Measurements from ENCODE around the gene FBP1.
A peak's percentile ranks its signal among the peaks of the same experiment; 100 is the strongest.
"Not testable (repeated sequence)": the region's sequence is repeated elsewhere in the genome, so short reads cannot be mapped to it uniquely, and the experiment has no call there.

Gene FBP1

DNA sequence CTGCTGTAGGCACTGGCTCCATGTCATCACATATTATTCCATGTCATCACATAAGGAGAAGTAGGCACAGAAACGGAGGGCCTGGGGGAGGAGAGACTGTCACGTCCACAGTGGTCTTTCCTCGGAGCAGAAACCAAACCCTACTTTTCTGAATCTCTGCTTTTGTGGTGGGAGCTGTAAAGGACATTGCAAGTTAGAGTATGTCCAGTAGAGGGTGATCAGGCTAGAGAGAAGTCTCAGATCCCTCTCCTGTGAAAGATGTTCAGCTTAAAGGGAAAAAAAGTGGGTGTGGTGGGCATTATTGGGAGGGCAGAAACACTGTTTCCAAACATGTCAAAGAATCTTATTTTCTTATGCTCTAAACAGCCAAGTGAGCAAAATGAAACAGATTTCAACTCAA is 26.3 kb downstream of the FBP1 start:
- Mint-ChIP-seq H3K9me3 (no peaks in the 10 kb centered on the region), H3K27ac (no peak overlapping the region), H3K27me3 (peaks cover 32% of the 10 kb centered on the region), H3K36me3 (ENCODE audit: low read depth) (no peaks in the 10 kb centered on the region), H3K4me1 (ENCODE audit: low read depth) (peaks cover 13% of the 10 kb centered on the region), H3K4me3 (no peak overlapping the region)
- DNase-seq, result no peak

DNA sequence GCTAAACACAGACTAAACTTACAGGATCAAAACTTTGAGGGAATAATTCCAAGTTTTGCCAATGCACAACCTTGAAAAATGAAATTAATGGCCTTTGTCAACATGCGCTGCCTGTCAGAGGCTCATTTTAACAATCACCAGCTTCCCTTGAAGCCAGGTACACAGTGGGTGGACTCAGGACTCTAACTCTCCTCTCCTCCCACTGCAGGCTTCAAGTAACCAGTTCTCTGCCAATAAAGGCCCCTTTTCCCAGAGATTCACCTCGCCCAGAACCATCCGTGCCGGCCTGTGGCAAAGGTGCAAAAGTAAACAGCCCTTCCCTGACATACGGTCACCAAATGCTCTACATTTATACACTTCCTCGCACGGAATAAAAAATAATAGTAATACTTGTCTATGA is 27.2 kb downstream of the FBP1 start:
- no peak for DNase-seq
- Mint-ChIP-seq H3K36me3 (ENCODE audit: low read depth) (no peaks in the 10 kb centered on the region), H3K4me3 (no peak overlapping the region), H3K9me3 (no peaks in the 10 kb centered on the region), H3K27me3 (peaks cover 35% of the 10 kb centered on the region), H3K27ac (no peak overlapping the region), H3K4me1 (ENCODE audit: low read depth) (peaks cover 13% of the 10 kb centered on the region)

GRCh38 chr9:94611638-94612068 is 27.7 kb downstream of the FBP1 start:
- Mint-ChIP-seq H3K4me3 (no peak overlapping the region), H3K27ac (peak overlapping the region; percentile 30), H3K9me3 (no peaks in the 10 kb centered on the region), H3K36me3 (ENCODE audit: low read depth) (no peaks in the 10 kb centered on the region), H3K4me1 (ENCODE audit: low read depth) (peaks cover 13% of the 10 kb centered on the region), H3K27me3 (peaks cover 35% of the 10 kb centered on the region)
- peak; percentile 73 for DNase-seq

DNA sequence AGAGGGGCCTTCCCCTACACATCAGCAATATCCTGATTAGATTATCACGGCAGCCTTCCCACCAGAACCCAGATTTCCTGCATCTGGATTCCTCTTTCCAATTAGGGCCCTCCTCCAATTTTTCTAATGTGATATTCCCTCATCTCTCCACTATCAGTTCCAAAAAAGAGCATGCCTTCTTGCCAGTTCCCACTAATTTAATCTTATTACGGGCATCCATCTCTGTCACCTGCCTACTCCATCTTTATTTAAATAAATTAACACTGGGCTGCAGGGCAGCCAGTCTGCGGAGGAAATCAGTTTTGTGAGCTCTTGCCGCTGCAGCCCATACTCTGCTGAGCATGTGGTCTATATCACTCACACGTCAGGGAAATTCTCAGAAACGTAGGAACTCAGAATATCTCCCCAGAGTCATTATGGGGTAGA is 29.1 kb downstream of the FBP1 start:
- Mint-ChIP-seq H3K27me3 (peaks cover 35% of the 10 kb centered on the region), H3K36me3 (ENCODE audit: low read depth) (no peaks in the 10 kb centered on the region), H3K4me3 (no peak overlapping the region), H3K4me1 (ENCODE audit: low read depth) (peaks cover 13% of the 10 kb centered on the region), H3K27ac (no peak overlapping the region), H3K9me3 (no peaks in the 10 kb centered on the region)
- DNase-seq, result no peak

DNA sequence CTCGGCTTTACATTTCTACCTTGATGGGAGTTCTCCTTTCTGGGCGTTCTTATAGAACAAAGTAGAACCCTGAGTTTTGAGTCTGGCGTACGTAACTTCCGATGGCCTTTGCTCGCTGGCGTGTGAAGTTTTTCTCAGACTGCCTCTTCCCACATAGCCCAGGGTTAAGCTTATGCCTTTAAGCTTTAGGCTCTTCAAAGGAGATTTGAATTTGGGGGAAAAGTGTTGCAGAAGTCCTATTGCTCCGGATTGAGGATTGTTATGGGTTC is 32.0 kb downstream of the FBP1 start:
- peaks cover 17% of the 10 kb centered on the region for H3K4me1 Mint-ChIP-seq (ENCODE audit: low read depth)
- H3K9me3 Mint-ChIP-seq, result no peaks in the 10 kb centered on the region
- H3K36me3 Mint-ChIP-seq (ENCODE audit: low read depth), result no peaks in the 10 kb centered on the region
- no peak for DNase-seq
- H3K27me3 Mint-ChIP-seq, result peaks cover 26% of the 10 kb centered on the region
- H3K4me3 Mint-ChIP-seq, result no peak overlapping the region
- no peak overlapping the region for H3K27ac Mint-ChIP-seq

- Mint-ChIP-seq H3K27me3 (peaks cover 21% of the 10 kb centered on the region), H3K36me3 (ENCODE audit: low read depth) (no peaks in the 10 kb centered on the region)
Measured at GRCh38 chr9:94606646-94607422, 32.5 kb downstream of the FBP1 start.

DNA sequence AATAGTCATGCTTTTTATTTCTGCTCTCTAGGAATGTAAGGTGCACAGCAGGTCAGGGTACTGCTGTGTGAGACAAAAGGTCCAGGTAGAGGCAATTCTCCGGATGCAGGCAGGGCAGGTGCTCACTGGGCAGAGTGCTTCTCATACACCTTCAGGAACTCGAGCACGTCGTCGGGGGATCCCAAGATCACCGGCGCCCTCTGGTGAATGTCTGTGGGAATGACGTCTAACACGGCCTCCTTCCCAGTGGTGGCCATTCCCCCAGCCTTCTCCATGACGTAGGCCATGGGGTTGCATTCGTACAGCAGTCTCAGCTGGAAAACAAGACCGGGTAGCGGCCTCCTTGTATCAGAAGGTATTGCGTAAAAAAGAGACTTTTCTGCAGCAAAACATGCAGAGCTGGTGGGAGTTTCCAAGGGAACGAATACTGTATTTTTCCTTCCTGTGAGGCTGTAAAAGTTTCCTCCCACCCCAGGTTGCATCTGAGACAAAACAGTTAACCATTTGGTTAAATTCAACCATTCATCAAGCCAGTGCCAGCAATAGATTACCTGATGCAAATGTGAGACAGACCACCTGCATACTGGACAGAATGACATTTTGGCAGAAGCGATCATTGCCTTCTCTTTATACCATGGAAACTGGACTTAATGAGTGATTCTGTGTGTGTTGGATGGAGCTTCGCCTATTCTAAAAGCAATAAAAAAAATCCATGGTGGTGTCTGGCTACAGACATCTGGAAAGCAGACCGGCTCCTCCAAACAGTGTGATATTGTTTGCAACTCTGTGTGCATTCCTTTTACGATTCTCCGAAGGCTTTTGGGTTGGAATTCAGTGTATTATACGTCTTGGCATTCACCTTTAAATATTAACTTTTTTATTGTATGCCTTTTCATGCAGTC is 35.8 kb downstream of the FBP1 start:
- H3K27ac Mint-ChIP-seq, result no peak overlapping the region
- peak; percentile 75 for DNase-seq
- H3K27me3 Mint-ChIP-seq, result peaks cover 3% of the 10 kb centered on the region
- H3K36me3 Mint-ChIP-seq (ENCODE audit: low read depth), result no peaks in the 10 kb centered on the region
- no peaks in the 10 kb centered on the region for H3K9me3 Mint-ChIP-seq
- H3K4me3 Mint-ChIP-seq, result no peak overlapping the region
- peaks cover 6% of the 10 kb centered on the region for H3K4me1 Mint-ChIP-seq (ENCODE audit: low read depth)

More at GRCh38 chr9:94606646-94607422, 32.5 kb downstream of the FBP1 start:
- Mint-ChIP-seq H3K9me3 (no peaks in the 10 kb centered on the region), H3K4me1 (ENCODE audit: low read depth) (peaks cover 12% of the 10 kb centered on the region), H3K4me3 (no peak overlapping the region), H3K27ac (no peak overlapping the region)
- DNase-seq, result no peak

DNA sequence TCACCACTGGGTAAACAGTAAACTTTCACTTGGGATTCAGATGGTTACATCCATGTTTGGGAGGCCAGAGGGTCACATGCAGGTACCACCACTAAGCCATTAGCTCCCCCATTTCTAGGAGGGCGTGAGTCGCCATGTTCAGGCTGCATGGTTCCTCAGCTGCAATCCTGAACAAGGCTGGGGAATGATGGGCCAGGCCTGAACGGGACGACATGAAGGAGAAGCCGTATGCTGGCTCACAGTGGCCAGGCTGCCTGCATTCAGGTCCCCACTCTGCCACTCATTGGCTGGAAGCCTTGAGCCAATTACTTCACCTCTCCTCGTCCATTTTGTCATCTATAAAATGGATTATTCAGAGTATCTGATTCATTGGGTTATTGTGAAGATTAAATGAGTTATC is 36.7 kb downstream of the FBP1 start:
- Mint-ChIP-seq H3K4me1 (ENCODE audit: low read depth) (peaks cover 6% of the 10 kb centered on the region), H3K27ac (no peak overlapping the region), H3K9me3 (no peaks in the 10 kb centered on the region), H3K27me3 (peaks cover 3% of the 10 kb centered on the region), H3K36me3 (ENCODE audit: low read depth) (no peaks in the 10 kb centered on the region), H3K4me3 (no peak overlapping the region)
- DNase-seq, result no peak

GRCh38 chr9:94600715-94601114 is 38.6 kb downstream of the FBP1 start:
- no peak overlapping the region for H3K27ac Mint-ChIP-seq
- peaks cover 2% of the 10 kb centered on the region for H3K27me3 Mint-ChIP-seq
- no peaks in the 10 kb centered on the region for H3K9me3 Mint-ChIP-seq
- no peak overlapping the region for H3K4me3 Mint-ChIP-seq
- peaks cover 6% of the 10 kb centered on the region for H3K4me1 Mint-ChIP-seq (ENCODE audit: low read depth)
- no peaks in the 10 kb centered on the region for H3K36me3 Mint-ChIP-seq (ENCODE audit: low read depth)
- DNase-seq, result no peak

- Mint-ChIP-seq H3K27ac (no peak overlapping the region), H3K9me3 (no peaks in the 10 kb centered on the region), H3K4me3 (no peak overlapping the region), H3K27me3 (peaks cover 5% of the 10 kb centered on the region), H3K4me1 (ENCODE audit: low read depth) (peaks cover 6% of the 10 kb centered on the region), H3K36me3 (ENCODE audit: low read depth) (no peaks in the 10 kb centered on the region)
- DNase-seq, result no peak
Measured at GRCh38 chr9:94600258-94600657, 39.1 kb downstream of the FBP1 start.

DNA sequence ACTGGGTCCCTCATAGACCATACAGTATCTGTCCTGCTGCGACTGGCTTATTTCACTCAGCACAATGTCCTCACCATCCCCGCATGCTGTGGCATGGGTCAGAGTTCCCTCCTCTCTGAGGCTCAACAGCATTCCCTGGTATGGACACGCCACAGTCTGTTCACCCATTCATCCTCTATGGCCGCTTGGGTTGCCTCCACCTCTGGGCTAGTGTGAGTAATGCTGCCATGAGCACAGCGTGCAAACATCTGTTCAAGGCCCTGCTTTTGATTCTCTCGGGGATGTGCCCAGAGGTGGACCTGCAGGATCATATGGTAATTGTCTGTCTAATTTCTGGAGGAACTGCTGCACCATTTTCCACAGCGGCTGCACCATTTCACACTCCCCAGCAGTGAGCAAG is 40.2 kb downstream of the FBP1 start:
- Mint-ChIP-seq H3K4me1 (ENCODE audit: low read depth) (peaks cover 6% of the 10 kb centered on the region), H3K27me3 (peaks cover 12% of the 10 kb centered on the region), H3K9me3 (no peaks in the 10 kb centered on the region), H3K36me3 (ENCODE audit: low read depth) (no peaks in the 10 kb centered on the region), H3K27ac (no peak overlapping the region), H3K4me3 (no peak overlapping the region)
- DNase-seq, result no peak

- peak; percentile 8 for DNase-seq
- Mint-ChIP-seq H3K27ac (no peak within 1 kb of the TSS), H3K4me3 (no peak within 1 kb of the TSS), H3K27me3 (peaks cover 30% of the 10 kb centered on the region), H3K9me3 (no peaks in the 10 kb centered on the region), H3K4me1 (ENCODE audit: low read depth) (no peaks in the 10 kb centered on the region), H3K36me3 (ENCODE audit: low read depth) (no peaks in the 10 kb centered on the region)
Measured at GRCh38 chr9:94593459-94594345, 45.6 kb downstream of the FBP1 start, which contains the start of gene FBP2. Gene FBP2 (minus strand): TSS chr9:94593824. CDS start chr9:94593726, 98 bp downstream.

DNA sequence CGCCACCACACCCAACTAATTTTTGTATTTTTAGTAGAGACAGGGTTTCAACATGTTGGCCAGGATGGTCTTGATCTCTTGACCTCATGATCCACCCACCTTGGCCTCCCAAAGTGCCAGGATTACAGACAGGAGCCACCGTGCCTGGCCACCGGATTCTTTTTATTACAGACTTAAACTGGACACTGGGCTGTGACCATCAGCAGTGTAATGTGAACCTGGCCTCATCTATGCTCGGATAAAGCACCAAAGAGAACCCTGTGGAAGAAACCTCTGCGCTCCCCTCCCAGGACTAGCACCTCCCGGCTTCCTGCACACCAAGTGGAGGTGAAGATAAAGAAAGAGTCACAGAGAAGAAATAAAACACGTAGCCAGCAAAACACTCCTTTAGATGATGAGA is 46.6 kb downstream of the FBP1 start:
- H3K4me1 Mint-ChIP-seq (ENCODE audit: low read depth); H3K4me3 Mint-ChIP-seq; H3K36me3 Mint-ChIP-seq (ENCODE audit: low read depth); DNase-seq; H3K27ac Mint-ChIP-seq; H3K9me3 Mint-ChIP-seq: not testable (repeated sequence)
- H3K27me3 Mint-ChIP-seq, result peaks cover 33% of the 10 kb centered on the region

DNA sequence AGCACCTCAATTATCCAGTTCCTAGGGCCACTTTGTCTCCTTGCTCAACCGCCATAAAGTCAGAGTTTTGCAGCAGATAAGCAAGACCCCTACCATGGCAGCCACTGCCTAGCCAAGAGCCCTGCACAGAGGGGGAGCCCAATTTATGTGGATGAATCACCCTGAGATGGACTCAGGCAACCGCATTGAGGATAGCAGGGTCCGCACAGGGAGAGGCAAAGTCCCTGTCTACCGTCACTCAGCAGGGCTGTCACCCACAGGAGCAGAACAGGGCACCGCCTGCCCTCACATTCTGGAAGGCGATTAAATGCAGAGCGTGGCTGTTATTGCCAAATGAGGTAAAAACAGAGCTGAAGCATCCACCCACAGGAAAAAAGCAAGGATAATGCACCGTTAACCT is 47.4 kb downstream of the FBP1 start:
- H3K4me1 Mint-ChIP-seq (ENCODE audit: low read depth), result peaks cover 5% of the 10 kb centered on the region
- peak; percentile 7 for DNase-seq
- H3K9me3 Mint-ChIP-seq, result no peaks in the 10 kb centered on the region
- peaks cover 41% of the 10 kb centered on the region for H3K27me3 Mint-ChIP-seq
- no peak overlapping the region for H3K27ac Mint-ChIP-seq
- H3K36me3 Mint-ChIP-seq (ENCODE audit: low read depth), result no peaks in the 10 kb centered on the region
- no peak overlapping the region for H3K4me3 Mint-ChIP-seq

All from activated T-cell treated with anti-CD3 and anti-CD28 coated beads, Interleukin-2, amount 50 U/mL, for 24 hours (primary cell).